ENCODE results near the gene C18orf63.

- no peak for TF ChIP-seq CTCF (IDR thresholded peaks at IDR 0.05; ENCODE audit: insufficient read depth, low read length)
- TF ChIP-seq POLR2AphosphoS5 (IDR thresholded peaks at IDR 0.05; ENCODE audit: low read depth) = no peak
- no peak for TF ChIP-seq GABPA (IDR thresholded peaks at IDR 0.05; ENCODE audit: low read depth)
- no peak for TF ChIP-seq REST (IDR thresholded peaks at IDR 0.05; ENCODE audit: insufficient replicate concordance, low read depth)
- no peak for TF ChIP-seq SPI1 (IDR thresholded peaks at IDR 0.05; ENCODE audit: borderline replicate concordance, low read depth)
Observed at GRCh38 chr18:74291472-74291770, 24.2 kb upstream of the C18orf63 start.

All from HL-60 (cell line).